G401.6 (cell line): ENCODE measurements around the gene IFNAR1.
"Not testable (repeated sequence)": the region's sequence is repeated elsewhere in the genome, so short reads cannot be mapped to it uniquely, and the experiment has no call there.

ENCODE experiments used
- FAIRE-seq: peaks from 2 replicates; lab custom pipeline; 2012; peaks lifted over from hg19 to GRCh38; lab: Jason Lieb, UNC

IFNAR1 gene

GRCh38 chr21:33377221-33377920 lies 52.6 kb downstream of the IFNAR1 start:
- no peak for FAIRE-seq

- no peak for FAIRE-seq
These were observed 53.3 kb downstream of the IFNAR1 start for GRCh38 chr21:33378081-33378480.

DNA sequence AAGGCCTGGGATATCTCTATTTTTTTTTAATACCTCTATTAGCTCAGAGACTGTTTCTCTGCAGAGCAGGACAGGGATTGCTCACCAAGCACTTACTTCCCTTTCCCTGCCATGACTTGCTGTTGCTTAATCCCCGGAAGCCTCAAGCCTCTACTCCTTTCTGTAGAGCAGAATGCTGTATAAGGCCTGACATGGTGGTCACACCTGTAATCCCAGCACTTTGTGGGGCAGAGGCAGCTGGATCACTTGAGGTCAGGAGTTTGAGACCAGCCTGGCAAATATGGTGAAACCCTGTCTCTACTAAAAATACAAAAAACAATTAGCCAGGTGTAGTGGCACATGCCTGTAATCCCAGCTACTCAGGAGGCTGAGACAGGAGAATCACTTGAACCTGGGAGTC lies 55.2 kb downstream of the IFNAR1 start:
- not testable (repeated sequence) for FAIRE-seq

GRCh38 chr21:33380483-33380998 lies 55.8 kb downstream of the IFNAR1 start:
- FAIRE-seq = no peak

DNA sequence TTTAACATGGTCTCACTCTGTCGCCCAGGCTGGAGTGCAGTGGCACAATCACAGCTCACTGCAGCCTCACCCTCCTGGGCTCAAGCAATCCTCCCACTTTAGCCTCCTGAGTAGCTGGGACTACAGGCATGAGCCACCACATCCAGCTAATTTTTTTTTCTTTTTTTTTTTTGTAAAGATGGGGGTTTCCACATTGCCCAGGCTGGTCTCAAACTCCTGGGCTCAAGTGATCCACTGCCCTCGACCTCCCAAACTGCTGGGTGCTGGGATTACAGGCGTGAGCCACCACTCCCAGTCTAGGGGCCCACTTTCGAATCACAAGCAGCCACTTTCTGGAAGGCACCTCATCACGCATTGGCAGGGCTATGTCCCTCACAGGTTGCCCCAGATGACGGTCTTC lies 56.6 kb downstream of the IFNAR1 start:
- not testable (repeated sequence) for FAIRE-seq

DNA sequence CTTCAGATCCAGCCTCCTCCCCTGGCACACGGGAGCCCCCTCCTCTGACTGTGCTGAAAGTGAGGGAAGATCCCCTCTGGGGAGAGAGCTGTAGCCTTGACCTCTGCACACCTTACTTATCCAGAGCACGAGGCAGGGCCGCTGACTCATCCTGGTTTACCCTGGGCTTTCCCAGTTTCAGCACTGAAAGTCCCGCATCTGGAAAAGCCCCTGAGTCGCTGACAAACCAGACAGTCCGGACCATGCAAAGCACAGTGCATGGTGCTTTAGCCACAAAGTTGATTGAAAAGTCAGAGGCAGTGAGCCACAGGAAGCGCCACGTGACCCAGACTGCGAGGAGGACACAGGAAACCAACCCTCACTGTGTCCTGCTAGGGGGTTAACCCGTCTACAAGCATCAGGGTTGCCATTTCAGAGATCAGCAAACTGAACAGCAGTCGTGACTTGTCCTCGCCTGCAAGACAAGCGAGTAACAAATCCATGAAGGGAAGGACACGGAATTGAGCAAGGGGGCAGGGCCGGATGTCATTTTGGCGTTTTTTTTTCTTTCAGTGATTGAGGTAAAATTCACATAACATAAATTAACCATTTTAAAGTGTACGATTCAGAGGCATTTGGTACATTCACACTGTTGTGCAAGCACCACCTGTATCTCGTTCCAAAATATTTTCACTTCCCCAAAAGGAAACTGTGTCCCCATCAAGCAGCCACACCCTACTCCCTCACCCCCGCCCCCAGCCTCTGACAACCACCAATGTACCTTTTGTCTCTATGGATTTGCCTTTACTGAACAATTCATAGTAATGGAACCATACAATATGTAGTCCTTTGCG lies 58.5 kb downstream of the IFNAR1 start:
- no peak for FAIRE-seq

- no peak for FAIRE-seq
These were observed 60.1 kb downstream of the IFNAR1 start for GRCh38 chr21:33384841-33385331.

- FAIRE-seq = no peak
These were observed 61.5 kb downstream of the IFNAR1 start for GRCh38 chr21:33386222-33386784.

- no peak for FAIRE-seq
These were observed 62.5 kb downstream of the IFNAR1 start for GRCh38 chr21:33387294-33387693.

DNA sequence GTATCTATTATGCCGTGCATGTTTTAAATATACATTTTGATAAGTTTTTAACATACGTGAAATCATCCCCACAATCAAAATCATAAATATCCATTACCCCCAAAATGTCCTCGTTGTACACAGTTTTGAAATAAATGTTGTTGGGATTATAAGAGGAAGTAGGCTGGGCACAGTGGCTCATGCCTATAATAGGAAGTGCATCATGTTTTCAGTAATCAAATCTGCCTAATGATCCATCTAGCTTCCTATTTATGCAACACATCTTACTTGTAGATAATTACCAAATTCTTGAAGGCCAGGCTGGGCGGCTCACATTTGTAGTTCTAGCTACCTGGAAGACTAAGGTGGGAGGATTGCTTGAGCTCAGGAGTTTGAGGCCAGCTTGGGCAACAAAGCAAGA lies 63.4 kb downstream of the IFNAR1 start:
- FAIRE-seq = no peak

- no peak for FAIRE-seq
These were observed 65.7 kb downstream of the IFNAR1 start for GRCh38 chr21:33390479-33390878.

DNA sequence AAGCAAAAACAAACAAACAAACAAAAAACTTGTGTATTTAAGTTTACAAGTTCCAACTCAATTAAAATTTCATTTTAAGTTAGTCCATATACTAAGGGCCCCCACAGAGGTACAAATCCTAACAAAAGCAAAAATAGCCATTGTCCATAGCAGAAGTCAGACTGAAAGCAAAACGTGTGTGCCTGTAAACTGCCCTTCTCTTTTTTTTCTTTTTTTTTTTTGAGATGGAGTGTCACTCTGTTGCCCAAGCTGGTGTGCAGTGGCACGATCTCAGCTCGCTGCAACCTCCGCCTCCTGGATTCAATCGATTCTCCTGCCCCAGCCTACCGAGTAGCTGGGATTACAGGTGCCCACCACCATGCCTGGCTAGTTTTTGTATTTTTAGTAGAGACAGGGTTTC lies 66.9 kb downstream of the IFNAR1 start:
- no peak for FAIRE-seq

GRCh38 chr21:33392284-33392985 lies 67.7 kb downstream of the IFNAR1 start:
- no peak for FAIRE-seq

GRCh38 chr21:33393348-33393747 lies 68.6 kb downstream of the IFNAR1 start:
- no peak for FAIRE-seq

GRCh38 chr21:33394260-33394659 lies 69.5 kb downstream of the IFNAR1 start:
- FAIRE-seq = no peak

DNA sequence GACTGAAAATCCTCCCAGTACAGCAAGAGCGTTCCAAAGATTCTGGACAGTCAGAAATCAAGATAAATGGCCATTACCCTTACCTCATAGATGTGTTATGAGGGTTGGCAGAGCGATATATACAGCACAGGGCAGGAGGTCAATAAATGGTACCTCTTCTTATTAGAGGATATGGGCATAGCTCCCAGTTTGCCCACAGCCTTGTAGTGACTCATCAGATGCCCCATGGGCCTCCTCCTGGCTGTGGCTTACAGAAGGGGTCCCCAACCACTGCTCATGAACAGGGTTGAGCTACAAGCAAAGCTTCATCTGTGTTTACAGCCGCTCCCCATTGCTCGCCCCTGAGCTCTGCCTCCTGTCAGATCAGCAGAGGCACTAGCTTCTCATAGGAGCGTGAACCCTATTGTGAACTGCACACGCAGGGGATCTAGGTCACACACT lies 71.1 kb downstream of the IFNAR1 start:
- no peak for FAIRE-seq

DNA sequence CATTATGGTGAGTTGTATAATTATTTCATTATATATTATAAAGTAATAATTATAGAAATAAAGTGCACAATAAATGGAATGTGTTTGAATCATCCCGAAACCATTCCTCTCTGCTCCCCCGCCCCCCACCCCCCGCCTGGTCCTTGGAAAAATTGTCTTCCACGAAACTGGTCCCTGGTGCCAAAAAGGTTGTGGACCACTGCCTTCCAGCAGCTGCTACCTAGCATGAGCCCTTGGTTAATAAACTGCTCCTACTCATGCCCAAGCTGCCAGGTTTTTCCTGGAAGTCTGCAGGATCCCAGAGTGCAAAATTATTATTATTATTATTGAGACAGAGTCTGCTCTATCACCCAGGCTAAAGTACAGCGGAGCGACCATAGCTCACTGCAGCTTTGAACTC lies 71.7 kb downstream of the IFNAR1 start:
- no peak for FAIRE-seq

DNA sequence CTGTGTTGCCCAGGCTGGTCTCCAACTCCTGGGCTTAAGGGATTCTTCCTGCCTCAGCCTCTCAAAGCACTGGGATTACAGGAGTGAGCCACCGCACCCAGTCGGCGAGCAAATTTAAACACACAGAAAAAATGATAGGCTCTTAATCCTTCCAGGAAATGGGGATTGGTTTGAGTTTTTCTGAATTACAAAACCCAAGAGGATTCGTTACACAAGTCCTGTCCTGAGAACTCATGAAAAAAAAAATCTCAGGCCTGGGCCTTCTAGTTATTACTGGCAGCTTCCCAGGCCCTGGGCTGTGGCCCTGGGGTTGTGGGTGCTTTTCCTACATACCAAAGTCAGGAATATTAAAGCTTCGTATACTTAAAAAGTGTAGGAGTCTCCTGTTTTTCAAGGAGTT lies 72.2 kb downstream of the IFNAR1 start:
- FAIRE-seq = no peak

DNA sequence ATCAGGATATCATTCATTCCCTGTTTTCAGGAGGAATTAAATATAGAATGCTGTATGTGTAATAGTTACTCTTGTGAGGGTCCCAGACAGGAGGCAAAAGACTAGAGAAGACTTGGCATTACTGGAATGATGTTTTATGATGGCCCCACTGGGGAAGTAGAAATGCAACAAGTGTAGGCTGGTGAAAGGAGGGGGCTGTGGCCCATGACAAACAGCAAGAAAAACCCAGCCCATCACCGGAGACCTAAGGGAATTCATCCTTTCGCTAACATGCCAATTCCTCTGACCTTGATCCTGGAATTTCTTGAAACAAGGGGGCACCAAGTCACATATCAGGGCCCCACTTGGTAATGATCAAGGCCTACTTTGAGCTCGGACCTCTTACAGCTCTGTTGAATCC lies 72.9 kb downstream of the IFNAR1 start:
- no peak for FAIRE-seq

DNA sequence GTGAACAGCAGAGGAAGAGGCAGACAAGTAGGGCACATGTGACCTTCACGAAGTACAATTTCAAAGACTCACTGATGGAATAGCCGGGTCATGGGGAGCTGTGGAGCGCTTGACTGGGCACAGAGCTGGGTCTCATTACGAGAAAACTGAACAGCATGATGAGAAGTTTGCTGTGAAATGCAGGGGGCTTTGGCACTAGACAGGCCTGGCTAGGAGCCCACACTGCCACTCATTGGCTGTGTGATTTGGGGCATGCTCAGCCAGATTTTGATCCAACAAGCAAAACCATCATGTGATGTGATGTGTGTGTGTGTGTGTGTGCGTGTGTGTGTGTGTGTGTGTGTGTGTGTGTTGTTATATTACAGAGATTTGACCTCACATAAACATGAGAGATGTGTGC lies 73.6 kb downstream of the IFNAR1 start:
- FAIRE-seq = no peak

- FAIRE-seq = no peak
These were observed 76.8 kb downstream of the IFNAR1 start for GRCh38 chr21:33401630-33401992.
